Glutamatergic neuron (in vitro differentiated cells): ENCODE measurements around the gene IGFLR1. TPM values are rescaled to one million over a fixed set of nuclear protein-coding genes. Genes with fewer than 3 reads are reported as not detected.

ENCODE experiments used
- DNase-seq: peaks from one replicate; pipeline ENCODE4 v3.0.0; 2022
- H3K27ac Mint-ChIP-seq: one replicate; pipeline ENCODE4 v1.8.0; 2020; ENCODE audit warnings: mild to moderate bottlenecking, mixed read lengths, inconsistent platforms; ENCODE audit not compliant: unreplicated experiment
- H3K27me3 Mint-ChIP-seq: one replicate; pipeline ENCODE4 v1.8.0; 2020; ENCODE audit warnings: mild to moderate bottlenecking, moderate library complexity, mixed read lengths, inconsistent platforms; ENCODE audit not compliant: unreplicated experiment
- H3K36me3 Mint-ChIP-seq: one replicate; pipeline ENCODE4 v1.8.0; 2020; ENCODE audit warnings: mild to moderate bottlenecking, mixed read lengths, inconsistent platforms; ENCODE audit not compliant: unreplicated experiment
- H3K4me1 Mint-ChIP-seq: one replicate; pipeline ENCODE4 v1.8.0; 2020; ENCODE audit warnings: mild to moderate bottlenecking, low read depth, mixed read lengths, inconsistent platforms; ENCODE audit not compliant: unreplicated experiment
- H3K4me3 Mint-ChIP-seq: one replicate; pipeline ENCODE4 v1.8.0; 2020; ENCODE audit warnings: mild to moderate bottlenecking, mixed read lengths, inconsistent platforms; ENCODE audit not compliant: unreplicated experiment
- H3K9me3 Mint-ChIP-seq: one replicate; pipeline ENCODE4 v1.8.0; 2020; ENCODE audit warnings: mild to moderate bottlenecking, moderate library complexity, mixed read lengths, inconsistent platforms; ENCODE audit not compliant: unreplicated experiment
- total RNA-seq: library from RNA; stranded (reverse); fragmentation: NEBNext Ultra II Directional; extraction: Animal tissue kit (Norgen Biotek cat#: 25700); gene quantifications from one replicate; pipeline ENCODE4 v1.2.1, GENCODE V29; 2021; ENCODE audit not compliant: unreplicated experiment
- TF ChIP-seq, protein P1 (sequence below): fragments of 200-600 bp; sonication (generic); IDR thresholded peaks from one replicate; pipeline ENCODE4 v1.5.0; 2021; ENCODE audit not compliant: partially characterized antibody, unreplicated experiment

Gene IGFLR1
- total RNA-seq, 1 donor from 2014 or later: 4.7 TPM

DNA sequence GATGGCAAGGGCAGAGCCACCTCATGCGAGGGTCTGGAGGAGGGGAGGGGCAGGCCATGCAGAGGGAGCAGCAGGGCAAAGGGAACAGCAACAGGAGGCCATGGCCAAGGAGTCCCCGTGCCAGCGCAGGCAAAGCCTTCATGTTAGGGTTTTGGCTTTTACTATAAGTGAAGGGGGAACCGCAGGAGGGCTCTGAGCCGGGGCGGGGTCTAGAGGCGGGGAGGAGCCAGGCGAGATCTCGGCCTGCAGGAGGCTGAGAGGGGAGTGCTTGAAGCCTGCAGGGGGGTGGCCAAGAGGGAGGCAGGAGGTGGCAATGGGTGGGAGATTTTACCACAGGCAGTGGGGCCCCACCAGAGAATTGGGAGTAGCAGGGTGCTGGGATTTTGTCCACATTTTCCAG lies 39.4 kb upstream of the IGFLR1 start:
- H3K27me3 Mint-ChIP-seq: peaks cover 15% of the 10 kb centered on the region
- H3K4me1 Mint-ChIP-seq: peaks cover 13% of the 10 kb centered on the region
- no peak for DNase-seq
- H3K9me3 Mint-ChIP-seq: peaks cover 9% of the 10 kb centered on the region
- no peak overlapping the region for H3K4me3 Mint-ChIP-seq
- H3K36me3 Mint-ChIP-seq: peaks cover 10% of the 10 kb centered on the region
- TF ChIP-seq, protein P1, sequence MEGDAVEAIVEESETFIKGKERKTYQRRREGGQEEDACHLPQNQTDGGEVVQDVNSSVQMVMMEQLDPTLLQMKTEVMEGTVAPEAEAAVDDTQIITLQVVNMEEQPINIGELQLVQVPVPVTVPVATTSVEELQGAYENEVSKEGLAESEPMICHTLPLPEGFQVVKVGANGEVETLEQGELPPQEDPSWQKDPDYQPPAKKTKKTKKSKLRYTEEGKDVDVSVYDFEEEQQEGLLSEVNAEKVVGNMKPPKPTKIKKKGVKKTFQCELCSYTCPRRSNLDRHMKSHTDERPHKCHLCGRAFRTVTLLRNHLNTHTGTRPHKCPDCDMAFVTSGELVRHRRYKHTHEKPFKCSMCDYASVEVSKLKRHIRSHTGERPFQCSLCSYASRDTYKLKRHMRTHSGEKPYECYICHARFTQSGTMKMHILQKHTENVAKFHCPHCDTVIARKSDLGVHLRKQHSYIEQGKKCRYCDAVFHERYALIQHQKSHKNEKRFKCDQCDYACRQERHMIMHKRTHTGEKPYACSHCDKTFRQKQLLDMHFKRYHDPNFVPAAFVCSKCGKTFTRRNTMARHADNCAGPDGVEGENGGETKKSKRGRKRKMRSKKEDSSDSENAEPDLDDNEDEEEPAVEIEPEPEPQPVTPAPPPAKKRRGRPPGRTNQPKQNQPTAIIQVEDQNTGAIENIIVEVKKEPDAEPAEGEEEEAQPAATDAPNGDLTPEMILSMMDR: no peak
- H3K27ac Mint-ChIP-seq: no peak overlapping the region

DNA sequence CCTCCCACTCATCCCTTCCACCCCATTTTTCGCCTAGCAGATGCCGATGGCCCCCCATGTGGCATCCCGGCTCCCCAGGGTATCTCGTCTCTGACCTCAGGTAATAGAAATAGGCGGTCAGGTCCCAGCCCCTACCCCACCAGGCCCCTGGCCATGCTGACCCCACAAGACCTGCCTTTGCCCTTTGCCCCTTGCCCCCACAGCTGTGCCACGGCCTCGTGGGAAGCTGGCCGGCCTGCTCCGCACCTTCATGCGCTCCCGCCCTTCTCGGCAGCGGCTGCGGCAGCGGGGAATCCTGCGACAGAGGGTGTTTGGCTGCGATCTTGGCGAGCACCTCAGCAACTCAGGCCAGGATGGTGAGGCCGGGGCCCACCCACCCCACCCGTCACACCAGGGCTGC lies 38.5 kb upstream of the IGFLR1 start:
- no peak overlapping the region for H3K4me3 Mint-ChIP-seq
- H3K36me3 Mint-ChIP-seq: peaks cover 8% of the 10 kb centered on the region
- TF ChIP-seq, protein P1: no peak

DNA sequence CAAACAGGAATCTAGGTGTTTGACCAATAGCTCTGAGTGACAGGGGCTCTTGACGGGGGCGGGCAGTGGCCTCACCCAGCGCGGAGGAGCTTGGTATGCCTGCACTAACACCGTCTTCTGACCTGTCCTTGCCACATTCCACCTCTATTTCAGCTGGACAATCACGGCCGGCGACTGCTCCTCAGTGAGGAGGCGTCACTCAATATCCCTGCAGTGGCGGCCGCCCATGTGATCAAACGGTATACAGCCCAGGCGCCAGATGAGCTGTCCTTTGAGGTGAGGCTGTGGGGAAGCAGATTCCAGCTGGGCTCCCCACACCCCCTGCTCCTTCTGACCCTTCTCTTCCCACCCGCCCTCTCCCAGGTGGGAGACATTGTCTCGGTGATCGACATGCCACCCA lies 37.8 kb upstream of the IGFLR1 start:
- Mint-ChIP-seq H3K9me3 (peaks cover 10% of the 10 kb centered on the region), H3K27ac (no peak overlapping the region), H3K4me3 (no peak overlapping the region), H3K27me3 (peaks cover 20% of the 10 kb centered on the region), H3K4me1 (peaks cover 15% of the 10 kb centered on the region), H3K36me3 (peaks cover 8% of the 10 kb centered on the region)
- no peak for DNase-seq
- TF ChIP-seq, protein P1: no peak

More for the DNA sequence above, 38.5 kb upstream of the IGFLR1 start:
- H3K27me3 Mint-ChIP-seq: peaks cover 19% of the 10 kb centered on the region
- H3K4me1 Mint-ChIP-seq: peaks cover 15% of the 10 kb centered on the region
- no peak overlapping the region for H3K27ac Mint-ChIP-seq
- H3K9me3 Mint-ChIP-seq: peaks cover 10% of the 10 kb centered on the region
- DNase-seq: no peak

DNA sequence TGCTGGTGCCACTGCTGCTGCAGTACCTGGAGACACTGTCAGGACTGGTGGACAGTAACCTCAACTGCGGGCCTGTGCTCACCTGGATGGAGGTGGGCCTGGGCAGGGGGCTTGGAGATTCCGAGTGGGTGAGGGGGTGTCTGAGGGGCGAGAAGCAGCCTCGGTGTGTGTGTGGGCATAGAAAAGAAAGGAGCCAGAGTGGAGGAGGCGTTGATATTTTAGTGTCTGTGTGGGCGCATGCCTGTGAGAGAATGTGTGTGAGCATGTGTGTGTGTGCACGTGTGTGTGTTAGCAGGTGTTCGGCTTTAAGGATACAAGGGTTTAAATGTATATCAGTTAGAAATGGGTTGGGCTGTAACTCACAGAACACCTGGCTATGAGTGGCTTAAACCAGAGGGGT lies 36.8 kb upstream of the IGFLR1 start:
- H3K4me1 Mint-ChIP-seq: peaks cover 20% of the 10 kb centered on the region
- TF ChIP-seq, protein P1: no peak
- peak overlapping the region; percentile 48 for H3K27ac Mint-ChIP-seq
- H3K36me3 Mint-ChIP-seq: peaks cover 12% of the 10 kb centered on the region
- no peak overlapping the region for H3K4me3 Mint-ChIP-seq
- DNase-seq: no peak
- H3K9me3 Mint-ChIP-seq: peaks cover 17% of the 10 kb centered on the region
- peaks cover 29% of the 10 kb centered on the region for H3K27me3 Mint-ChIP-seq

DNA sequence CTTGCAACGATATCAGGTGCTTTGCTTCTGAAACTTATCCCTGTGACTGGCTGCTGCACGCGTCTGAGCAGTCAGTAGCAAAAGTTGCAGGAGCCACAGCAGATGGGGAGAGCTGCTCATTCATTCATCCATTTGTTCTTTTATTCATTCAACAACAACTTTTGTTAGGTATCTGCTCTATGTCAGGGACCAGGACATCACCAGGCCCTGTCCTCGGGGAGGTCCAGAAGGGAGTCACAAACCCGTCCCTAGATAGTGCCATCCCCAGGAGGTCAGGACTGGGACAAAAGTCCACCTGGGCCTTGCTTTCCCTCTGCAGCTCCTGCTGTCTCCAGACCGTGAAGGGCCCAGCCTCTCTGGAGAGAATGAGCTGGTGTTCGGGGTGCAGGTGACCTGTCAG lies 35.7 kb upstream of the IGFLR1 start:
- Mint-ChIP-seq H3K4me3 (peak overlapping the region; percentile 94), H3K36me3 (peaks cover 12% of the 10 kb centered on the region), H3K27ac (no peak overlapping the region), H3K4me1 (peaks cover 18% of the 10 kb centered on the region), H3K9me3 (peaks cover 14% of the 10 kb centered on the region), H3K27me3 (peaks cover 25% of the 10 kb centered on the region)
- DNase-seq: no peak
- TF ChIP-seq, protein P1: no peak
